Breast epithelium (tissue), 3 donors: ENCODE measurements around the gene CPN1.

Experiments used
- CTCF ChIP-seq, 3 donors: fragments of 450-650 bp; IDR thresholded peaks; one replicate each; pipeline ENCODE4 v1.5.1; 2016 to 2017; ENCODE audit warnings: antibody characterized with exemption in 3 of 3, mild to moderate bottlenecking in 3 of 3, moderate library complexity in 3 of 3
- POLR2A ChIP-seq: fragments of 450-650 bp; IDR thresholded peaks from one replicate; pipeline ENCODE4 v1.6.1; 2016; ENCODE audit warnings: antibody characterized with exemption, mild to moderate bottlenecking, moderate library complexity
- POLR2AphosphoS5 ChIP-seq, 3 donors: sonication (generic); formaldehyde crosslinking; IDR thresholded peaks; one replicate each; pipeline ENCODE4 v1.6.1; 2017; ENCODE audit warnings: antibody characterized with exemption in 3 of 3

GRCh38 chr10:100046021-100046486 lies 35.6 kb downstream of the CPN1 start:
- TF ChIP-seq CTCF (IDR thresholded peaks at IDR 0.05) (peak; percentile 73 to 93 (median 84)), POLR2A (no peak), POLR2AphosphoS5 (IDR thresholded peaks at IDR 0.05) (no peak)
